Cardiac muscle cell (in vitro differentiated cells and primary cell): Measurements from ENCODE around the gene SEMA4A. TPM values are rescaled to one million over a fixed set of nuclear protein-coding genes. Genes with fewer than 3 reads are reported as not detected.

Experiments
- DNase-seq, 2 donors: peaks; one replicate each; pipeline versions ENCODE4 v3.0.0 to v3.0.0-alpha.2; 2010 to 2017; ENCODE audit warnings: low read depth in 1 of 2, low spot score in 1 of 2
- H3K27ac ChIP-seq: fragments of 200-600 bp; sonication (generic); 2 replicates; pipeline ENCODE4 v1.5.1; 2016
- H3K27me3 ChIP-seq: fragments of 200-600 bp; sonication (generic); 2 replicates; pipeline ENCODE4 v1.6.0; 2016; ENCODE audit warnings: control low read depth
- H3K36me3 ChIP-seq: fragments of 200-600 bp; sonication (generic); 2 replicates; pipeline ENCODE4 v1.5.1; 2016; ENCODE audit warnings: control low read depth
- H3K4me1 ChIP-seq: fragments of 200-600 bp; sonication (generic); 2 replicates; pipeline ENCODE4 v1.8.1; 2017; ENCODE audit warnings: low read depth, mild to moderate bottlenecking, mixed run types
- H3K4me3 ChIP-seq: fragments of 200-600 bp; sonication (generic); 2 replicates; pipeline ENCODE4 v1.5.1; 2016; ENCODE audit warnings: mild to moderate bottlenecking
- H3K9me3 ChIP-seq: fragments of 200-600 bp; sonication (generic); 2 replicates; pipeline ENCODE4 v1.5.1; 2017; ENCODE audit warnings: low read depth, mild to moderate bottlenecking, control low read depth
- polyA plus RNA-seq: library from polyadenylated mRNA; unstranded; fragments of >200 nt; fragmentation: Nextera tagmentation; extraction: Ambion mirVana; gene quantifications from 2 replicates; pipeline ENCODE4 v1.2.1, GENCODE V29; 2016
- total RNA-seq: library from RNA; depleted of rRNA; stranded (reverse); fragments of >200 nt; gene quantifications from 2 replicates; pipeline ENCODE4 v1.2.3, GENCODE V29; 2016
- TF ChIP-seq, protein P1 (sequence below): IDR thresholded peaks from 2 replicates; pipeline ENCODE4 v1.5.1; 2012; ENCODE audit warnings: low read depth, mild to moderate bottlenecking, low read length

The SEMA4A gene
- total and polyA plus RNA-seq, 2 experiments from 2014 or later = 0.65 to 8.6 TPM

DNA sequence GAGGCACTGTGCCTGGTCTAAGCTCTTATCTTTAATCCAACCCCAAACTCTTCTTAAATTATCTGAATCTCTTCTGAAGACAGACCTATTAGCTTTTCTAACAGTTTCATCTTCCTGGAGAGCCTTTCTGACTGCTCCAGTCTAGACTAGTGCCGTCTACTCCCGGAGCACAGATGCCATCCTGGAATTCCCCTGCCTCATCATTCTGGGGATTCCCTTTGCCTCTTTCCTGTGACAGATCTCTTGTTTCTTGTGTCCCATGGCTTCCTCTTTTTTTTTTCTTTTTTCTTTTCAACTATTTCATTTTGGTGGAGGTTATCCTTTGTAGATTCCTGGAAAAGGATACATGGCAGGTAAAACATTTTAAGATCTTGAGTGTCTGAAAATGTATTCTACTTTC lies 11.7 kb downstream of the SEMA4A start:
- Histone ChIP-seq H3K4me3 (no peak overlapping the region), H3K9me3 (no peaks in the 10 kb centered on the region), H3K27ac (no peak overlapping the region), H3K36me3 (no peaks in the 10 kb centered on the region), H3K4me1 (peaks cover 10% of the 10 kb centered on the region), H3K27me3 (no peaks in the 10 kb centered on the region)
- DNase-seq = no peak
- TF ChIP-seq, protein P1, sequence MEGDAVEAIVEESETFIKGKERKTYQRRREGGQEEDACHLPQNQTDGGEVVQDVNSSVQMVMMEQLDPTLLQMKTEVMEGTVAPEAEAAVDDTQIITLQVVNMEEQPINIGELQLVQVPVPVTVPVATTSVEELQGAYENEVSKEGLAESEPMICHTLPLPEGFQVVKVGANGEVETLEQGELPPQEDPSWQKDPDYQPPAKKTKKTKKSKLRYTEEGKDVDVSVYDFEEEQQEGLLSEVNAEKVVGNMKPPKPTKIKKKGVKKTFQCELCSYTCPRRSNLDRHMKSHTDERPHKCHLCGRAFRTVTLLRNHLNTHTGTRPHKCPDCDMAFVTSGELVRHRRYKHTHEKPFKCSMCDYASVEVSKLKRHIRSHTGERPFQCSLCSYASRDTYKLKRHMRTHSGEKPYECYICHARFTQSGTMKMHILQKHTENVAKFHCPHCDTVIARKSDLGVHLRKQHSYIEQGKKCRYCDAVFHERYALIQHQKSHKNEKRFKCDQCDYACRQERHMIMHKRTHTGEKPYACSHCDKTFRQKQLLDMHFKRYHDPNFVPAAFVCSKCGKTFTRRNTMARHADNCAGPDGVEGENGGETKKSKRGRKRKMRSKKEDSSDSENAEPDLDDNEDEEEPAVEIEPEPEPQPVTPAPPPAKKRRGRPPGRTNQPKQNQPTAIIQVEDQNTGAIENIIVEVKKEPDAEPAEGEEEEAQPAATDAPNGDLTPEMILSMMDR = no peak

DNA sequence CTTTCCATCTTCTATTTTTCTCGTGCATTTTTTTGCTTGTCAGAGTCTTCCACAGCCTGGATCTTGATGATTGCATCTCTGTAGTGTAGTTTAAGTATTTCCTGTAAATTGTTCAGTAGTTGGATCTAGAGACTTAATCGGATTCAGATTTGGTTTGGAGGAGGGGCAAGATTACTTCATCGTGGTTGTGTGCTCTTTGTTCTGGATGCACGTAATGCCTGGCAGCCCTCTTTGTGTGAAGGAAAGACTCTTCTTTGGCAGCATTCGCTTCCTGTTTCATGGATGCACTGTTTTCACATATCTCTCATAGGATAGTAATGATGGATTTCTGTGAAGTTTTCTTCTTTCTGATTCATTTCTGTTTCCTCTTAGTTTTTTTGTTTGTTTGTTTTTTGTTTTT lies 14.2 kb downstream of the SEMA4A start:
- H3K4me3 ChIP-seq = no peak overlapping the region
- TF ChIP-seq, protein P1 = no peak
- no peaks in the 10 kb centered on the region for H3K36me3 ChIP-seq
- no peaks in the 10 kb centered on the region for H3K27me3 ChIP-seq
- H3K4me1 ChIP-seq = no peaks in the 10 kb centered on the region
- no peaks in the 10 kb centered on the region for H3K9me3 ChIP-seq
- peak in 1 of 2 donors; percentile 91 for DNase-seq
- no peak overlapping the region for H3K27ac ChIP-seq

DNA sequence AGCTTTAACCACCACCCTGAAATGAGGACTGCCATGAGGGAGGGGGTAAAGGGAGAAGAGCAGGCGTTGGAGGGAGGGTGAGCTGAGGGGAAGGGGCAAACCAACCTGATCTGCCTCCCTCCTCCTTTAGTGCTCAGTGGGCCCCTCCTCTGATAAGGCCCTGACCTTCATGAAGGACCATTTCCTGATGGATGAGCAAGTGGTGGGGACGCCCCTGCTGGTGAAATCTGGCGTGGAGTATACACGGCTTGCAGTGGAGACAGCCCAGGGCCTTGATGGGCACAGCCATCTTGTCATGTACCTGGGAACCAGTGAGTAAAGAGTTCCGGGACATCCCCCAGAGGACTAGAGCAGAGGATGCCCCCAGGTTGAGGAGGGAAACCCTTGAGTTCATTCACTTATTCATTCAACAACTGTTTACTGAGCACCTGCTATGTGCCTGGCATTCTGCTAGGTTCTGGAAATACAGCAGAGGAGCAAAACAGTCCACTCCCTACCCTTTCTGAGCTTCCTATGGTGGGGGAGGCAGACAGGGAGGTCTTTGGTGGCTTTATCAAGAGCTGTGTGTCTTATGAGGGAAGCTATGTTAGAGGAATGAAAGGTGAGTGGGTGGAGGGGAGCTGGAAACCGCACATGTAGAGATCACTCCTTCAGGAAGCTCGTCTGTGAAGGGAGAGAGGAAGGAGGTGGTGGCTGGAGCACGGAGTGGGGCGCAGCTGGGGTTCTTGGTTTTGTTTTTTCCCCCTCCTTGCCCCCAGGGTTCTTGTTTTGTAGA lies 19.5 kb downstream of the SEMA4A start:
- Histone ChIP-seq H3K9me3 (no peaks in the 10 kb centered on the region), H3K4me3 (no peak overlapping the region), H3K27ac (no peak overlapping the region), H3K4me1 (no peaks in the 10 kb centered on the region), H3K27me3 (no peaks in the 10 kb centered on the region), H3K36me3 (no peaks in the 10 kb centered on the region)
- TF ChIP-seq, protein P1 = no peak
- DNase-seq = no peak

DNA sequence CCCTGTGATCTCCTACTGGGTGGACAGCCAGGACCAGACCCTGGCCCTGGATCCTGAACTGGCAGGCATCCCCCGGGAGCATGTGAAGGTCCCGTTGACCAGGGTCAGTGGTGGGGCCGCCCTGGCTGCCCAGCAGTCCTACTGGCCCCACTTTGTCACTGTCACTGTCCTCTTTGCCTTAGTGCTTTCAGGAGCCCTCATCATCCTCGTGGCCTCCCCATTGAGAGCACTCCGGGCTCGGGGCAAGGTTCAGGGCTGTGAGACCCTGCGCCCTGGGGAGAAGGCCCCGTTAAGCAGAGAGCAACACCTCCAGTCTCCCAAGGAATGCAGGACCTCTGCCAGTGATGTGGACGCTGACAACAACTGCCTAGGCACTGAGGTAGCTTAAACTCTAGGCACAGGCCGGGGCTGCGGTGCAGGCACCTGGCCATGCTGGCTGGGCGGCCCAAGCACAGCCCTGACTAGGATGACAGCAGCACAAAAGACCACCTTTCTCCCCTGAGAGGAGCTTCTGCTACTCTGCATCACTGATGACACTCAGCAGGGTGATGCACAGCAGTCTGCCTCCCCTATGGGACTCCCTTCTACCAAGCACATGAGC lies 23.3 kb downstream of the SEMA4A start:
- Histone ChIP-seq H3K9me3 (no peaks in the 10 kb centered on the region), H3K27me3 (no peaks in the 10 kb centered on the region), H3K27ac (no peak overlapping the region), H3K4me3 (no peak overlapping the region), H3K36me3 (no peaks in the 10 kb centered on the region), H3K4me1 (peaks cover 4% of the 10 kb centered on the region)
- no peak for DNase-seq
- TF ChIP-seq, protein P1 = no peak

DNA sequence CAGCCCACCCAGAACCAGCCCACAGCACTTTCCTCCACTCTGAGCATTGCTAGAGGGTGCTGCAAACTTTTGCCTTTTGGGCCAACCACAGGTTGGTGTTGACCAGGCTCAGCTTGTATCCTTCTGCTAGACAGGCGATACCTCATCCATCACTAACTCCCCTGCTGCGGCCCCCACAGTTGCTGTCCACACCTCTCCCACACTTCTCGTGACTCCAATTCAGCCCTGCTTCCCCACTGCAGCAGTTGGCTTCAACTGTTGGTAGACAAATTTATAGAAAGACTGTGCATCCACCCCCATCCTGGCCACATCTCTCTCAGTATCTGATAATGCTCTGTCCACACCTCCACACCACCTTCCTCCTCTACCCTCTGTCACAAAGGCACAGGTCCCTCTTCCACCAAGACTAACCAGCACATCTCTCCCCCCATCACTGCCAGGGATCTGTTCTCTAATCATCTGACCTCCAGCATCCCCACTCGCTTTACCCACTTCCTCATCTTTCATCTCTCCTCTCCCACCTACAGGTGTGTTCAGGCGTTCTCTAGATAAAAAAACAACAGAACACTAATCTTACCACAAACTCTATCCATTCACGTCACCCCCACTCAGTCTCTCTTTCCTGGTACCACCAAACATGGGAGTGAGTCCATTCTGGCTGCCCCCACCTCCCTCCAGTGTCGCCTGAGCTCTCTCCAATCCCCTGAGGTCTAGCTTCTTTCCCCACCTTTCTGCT lies 24.7 kb downstream of the SEMA4A start:
- H3K27ac ChIP-seq = no peak overlapping the region
- TF ChIP-seq, protein P1 = no peak
- peaks cover 4% of the 10 kb centered on the region for H3K4me1 ChIP-seq
- no peak overlapping the region for H3K4me3 ChIP-seq
- no peak for DNase-seq
- no peaks in the 10 kb centered on the region for H3K9me3 ChIP-seq
- H3K36me3 ChIP-seq = no peaks in the 10 kb centered on the region
- H3K27me3 ChIP-seq = no peaks in the 10 kb centered on the region
